PC-9 (cell line): Measurements from ENCODE around the gene PTGIR.
"Not testable (repeated sequence)": the region's sequence is repeated elsewhere in the genome, so short reads cannot be mapped to it uniquely, and the experiment has no call there.

Experiments
- EZH2 ChIP-seq: fragments of 200-600 bp; sonication (generic); IDR thresholded peaks from 2 replicates; pipeline ENCODE4 v1.8.0; 2017; ENCODE audit warnings: antibody characterized with exemption, low read depth
- TF ChIP-seq, protein P1 (sequence below): fragments of 200-600 bp; sonication (generic); conservative IDR thresholded peaks from 2 replicates; pipeline ENCODE4 v1.6.1; 2017; ENCODE audit warnings: mixed run types, antibody characterized with exemption, mild to moderate bottlenecking, moderate library complexity

DNA sequence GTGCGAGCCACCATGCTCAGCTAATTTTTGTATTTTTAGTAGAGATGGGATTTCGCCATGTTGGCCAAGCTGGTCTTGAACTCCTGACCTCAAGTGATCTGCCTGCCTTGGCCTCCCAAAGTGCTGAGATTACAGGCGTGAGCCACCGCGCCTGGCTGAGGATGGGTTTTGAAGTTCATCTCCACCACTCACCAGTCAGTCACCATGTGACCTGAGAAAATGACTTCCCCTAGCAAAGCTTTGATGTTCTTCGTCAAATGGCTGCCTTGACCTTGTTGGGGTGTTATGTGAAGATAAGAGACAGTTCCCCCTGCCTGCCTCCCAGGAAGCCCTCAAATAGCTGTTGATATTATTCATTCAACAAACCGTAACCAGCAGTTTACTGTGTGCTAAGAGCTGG, 4.1 kb upstream of the PTGIR start:
- TF ChIP-seq, protein P1, sequence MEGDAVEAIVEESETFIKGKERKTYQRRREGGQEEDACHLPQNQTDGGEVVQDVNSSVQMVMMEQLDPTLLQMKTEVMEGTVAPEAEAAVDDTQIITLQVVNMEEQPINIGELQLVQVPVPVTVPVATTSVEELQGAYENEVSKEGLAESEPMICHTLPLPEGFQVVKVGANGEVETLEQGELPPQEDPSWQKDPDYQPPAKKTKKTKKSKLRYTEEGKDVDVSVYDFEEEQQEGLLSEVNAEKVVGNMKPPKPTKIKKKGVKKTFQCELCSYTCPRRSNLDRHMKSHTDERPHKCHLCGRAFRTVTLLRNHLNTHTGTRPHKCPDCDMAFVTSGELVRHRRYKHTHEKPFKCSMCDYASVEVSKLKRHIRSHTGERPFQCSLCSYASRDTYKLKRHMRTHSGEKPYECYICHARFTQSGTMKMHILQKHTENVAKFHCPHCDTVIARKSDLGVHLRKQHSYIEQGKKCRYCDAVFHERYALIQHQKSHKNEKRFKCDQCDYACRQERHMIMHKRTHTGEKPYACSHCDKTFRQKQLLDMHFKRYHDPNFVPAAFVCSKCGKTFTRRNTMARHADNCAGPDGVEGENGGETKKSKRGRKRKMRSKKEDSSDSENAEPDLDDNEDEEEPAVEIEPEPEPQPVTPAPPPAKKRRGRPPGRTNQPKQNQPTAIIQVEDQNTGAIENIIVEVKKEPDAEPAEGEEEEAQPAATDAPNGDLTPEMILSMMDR, result not testable (repeated sequence)
- not testable (repeated sequence) for TF ChIP-seq EZH2
